Adipocyte (in vitro differentiated cells): Measurements from ENCODE around the gene ARAP2.

Experiments
- DNase-seq: peaks from one replicate; pipeline ENCODE4 v3.0.0-alpha.2; 2015; ENCODE audit warnings: low read depth
- H3K27me3 ChIP-seq: replicated peaks from 2 replicates; pipeline ENCODE4 v1.7.0; 2013; ENCODE audit warnings: mild to moderate bottlenecking, low read length, moderate library complexity; ENCODE audit not compliant: control insufficient read depth, insufficient read depth
- H3K36me3 ChIP-seq: 2 replicates; pipeline ENCODE4 v1.7.0; 2013; ENCODE audit warnings: low read length, mild to moderate bottlenecking, moderate library complexity; ENCODE audit not compliant: control insufficient read depth, insufficient read depth, severe bottlenecking
- H3K4me1 ChIP-seq: 2 replicates; pipeline ENCODE4 v1.7.0; 2013; ENCODE audit warnings: mild to moderate bottlenecking, low read length, moderate library complexity; ENCODE audit not compliant: control insufficient read depth, insufficient read depth
- H3K4me3 ChIP-seq: 2 replicates; pipeline ENCODE4 v1.7.0; 2013; ENCODE audit warnings: mild to moderate bottlenecking, low read length, moderate library complexity
- H3K9ac ChIP-seq: 2 replicates; pipeline ENCODE4 v1.7.0; 2013; ENCODE audit warnings: mild to moderate bottlenecking, low read length, moderate library complexity
- H3K9me3 ChIP-seq: 2 replicates; pipeline ENCODE4 v1.7.0; 2013; ENCODE audit warnings: mild to moderate bottlenecking, low read length, moderate library complexity; ENCODE audit not compliant: control insufficient read depth

The ARAP2 gene

GRCh38 chr4:36029951-36030350 lies 214.4 kb downstream of the ARAP2 start:
- Histone ChIP-seq H3K36me3 (no peaks in the 10 kb centered on the region), H3K9me3 (no peaks in the 10 kb centered on the region), H3K4me1 (no peaks in the 10 kb centered on the region), H3K9ac (no peak overlapping the region), H3K27me3 (no peaks in the 10 kb centered on the region), H3K4me3 (no peak overlapping the region)
- no peak for DNase-seq

- DNase-seq = no peak
- Histone ChIP-seq H3K36me3 (no peaks in the 10 kb centered on the region), H3K27me3 (no peaks in the 10 kb centered on the region), H3K4me3 (no peak overlapping the region), H3K9ac (no peak overlapping the region), H3K4me1 (no peaks in the 10 kb centered on the region), H3K9me3 (no peaks in the 10 kb centered on the region)
Observed at GRCh38 chr4:36027203-36027602, 217.1 kb downstream of the ARAP2 start.

GRCh38 chr4:36026348-36026880 lies 217.9 kb downstream of the ARAP2 start:
- Histone ChIP-seq H3K4me1 (no peaks in the 10 kb centered on the region), H3K9ac (no peak overlapping the region), H3K27me3 (no peaks in the 10 kb centered on the region), H3K4me3 (no peak overlapping the region), H3K9me3 (no peaks in the 10 kb centered on the region), H3K36me3 (no peaks in the 10 kb centered on the region)
- DNase-seq = no peak

GRCh38 chr4:36024901-36025660 lies 219.2 kb downstream of the ARAP2 start:
- no peak overlapping the region for H3K4me3 ChIP-seq
- DNase-seq = no peak
- no peaks in the 10 kb centered on the region for H3K27me3 ChIP-seq
- H3K9ac ChIP-seq = no peak overlapping the region
- H3K9me3 ChIP-seq = no peaks in the 10 kb centered on the region
- H3K36me3 ChIP-seq = no peaks in the 10 kb centered on the region
- H3K4me1 ChIP-seq = no peaks in the 10 kb centered on the region

GRCh38 chr4:36020351-36020750 lies 224.0 kb downstream of the ARAP2 start:
- no peaks in the 10 kb centered on the region for H3K4me1 ChIP-seq
- H3K4me3 ChIP-seq = no peak overlapping the region
- H3K9me3 ChIP-seq = no peaks in the 10 kb centered on the region
- no peaks in the 10 kb centered on the region for H3K27me3 ChIP-seq
- no peak for DNase-seq
- H3K36me3 ChIP-seq = no peaks in the 10 kb centered on the region
- no peak overlapping the region for H3K9ac ChIP-seq
